ENCODE measurements around the gene BAG1. TPM values are rescaled to one million over a fixed set of nuclear protein-coding genes. Genes with fewer than 3 reads are reported as not detected.

The BAG1 gene
- total RNA-seq, 2 donors from 2014 or later = 159 to 163 TPM

DNA sequence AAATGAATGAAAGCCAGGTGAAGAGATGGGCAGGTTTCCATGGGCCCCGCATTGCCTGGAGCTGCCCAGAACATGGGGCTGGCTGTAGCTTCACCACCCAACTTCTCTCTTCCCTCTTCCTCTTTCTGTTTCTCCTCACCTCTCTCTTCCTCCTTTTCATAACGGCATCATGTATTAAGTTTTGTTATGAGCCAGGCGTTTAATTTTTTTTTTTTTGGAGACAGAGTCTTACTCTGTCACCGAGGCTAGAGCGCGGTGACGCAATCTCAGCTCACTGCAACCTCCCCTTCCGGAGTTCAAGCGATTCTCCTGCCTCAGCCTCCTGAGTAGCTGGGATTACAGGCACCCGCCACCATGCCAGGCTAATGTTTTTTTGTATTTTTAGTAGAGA lies 37.5 kb downstream of the BAG1 start:
- intact Hi-C loops (cut with DNase I, micrococcal nuclease) = no loop called here
- no peak for ATAC-seq
- no peak for DNase-seq

DNA sequence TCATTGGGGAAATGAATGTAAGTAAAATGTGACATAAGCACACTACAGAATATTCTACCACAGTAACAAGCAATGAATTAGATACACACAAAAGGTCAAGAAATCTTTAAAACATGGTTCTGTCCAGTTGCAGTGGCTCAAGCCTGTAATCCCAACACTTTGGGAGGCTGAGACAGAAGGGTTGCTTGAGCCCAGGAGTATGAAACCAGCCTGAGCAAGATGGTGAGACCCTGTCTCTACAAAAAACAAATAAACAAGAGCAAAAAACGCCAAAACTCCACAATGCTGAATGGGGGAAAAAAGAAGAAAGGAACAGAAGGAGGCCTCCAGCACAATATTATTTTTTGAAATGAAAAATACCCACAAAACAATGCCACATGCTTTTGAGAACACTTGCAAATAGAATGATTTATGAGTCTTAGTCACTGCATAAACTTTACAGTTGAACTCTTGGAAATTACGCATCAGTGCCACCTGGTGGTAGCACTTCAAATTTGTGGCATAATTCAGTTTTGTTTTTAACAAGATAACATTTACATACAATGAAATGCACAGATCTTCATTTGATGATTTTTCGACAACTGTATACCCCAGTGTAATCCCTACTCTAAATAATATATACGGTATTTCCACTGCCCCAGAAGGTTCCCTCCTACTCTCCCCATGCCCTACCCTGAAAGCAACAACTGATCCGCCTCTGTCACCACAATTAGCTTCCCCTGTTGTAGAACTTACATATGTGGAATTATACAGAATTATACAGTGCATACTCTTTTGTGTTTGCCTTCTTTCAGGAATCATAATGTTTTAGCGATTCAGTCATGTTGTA lies 39.0 kb downstream of the BAG1 start:
- peak in 1 of 2 donors; percentile 77 for DNase-seq
- ATAC-seq = peak; percentile 16
- intact Hi-C loops (cut with DNase I, micrococcal nuclease) = loop anchor here in 1 of 2 donors (2.0 kb wide), 1 partner anchor 145 kb away; no protein-coding TSS in a partner anchor

DNA sequence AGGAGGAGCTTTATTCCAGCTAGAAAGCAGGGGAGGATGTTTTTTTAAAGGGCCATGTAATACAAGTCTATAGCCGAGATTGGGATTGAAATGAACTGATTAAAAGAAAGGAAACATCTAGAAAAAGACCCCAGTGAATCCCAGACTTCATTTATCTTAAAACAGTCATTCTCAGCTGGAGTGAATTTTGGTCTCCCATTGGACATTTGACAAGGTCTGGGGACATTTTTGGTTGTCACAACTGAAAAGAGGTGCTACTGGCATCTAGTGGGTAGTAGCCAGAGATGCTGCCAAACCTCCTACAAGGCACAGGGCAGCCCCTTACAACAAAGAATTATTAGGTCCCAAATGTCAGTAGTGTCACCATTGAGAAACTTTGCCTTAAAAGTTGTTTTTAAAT lies 40.8 kb downstream of the BAG1 start:
- DNase-seq (no peak), ATAC-seq (no peak)
- intact Hi-C loops (cut with DNase I, micrococcal nuclease) = loop anchor here (2.0 to 5.0 kb wide), 2 partner anchors 141 to 143 kb away; no protein-coding TSS in a partner anchor

DNA sequence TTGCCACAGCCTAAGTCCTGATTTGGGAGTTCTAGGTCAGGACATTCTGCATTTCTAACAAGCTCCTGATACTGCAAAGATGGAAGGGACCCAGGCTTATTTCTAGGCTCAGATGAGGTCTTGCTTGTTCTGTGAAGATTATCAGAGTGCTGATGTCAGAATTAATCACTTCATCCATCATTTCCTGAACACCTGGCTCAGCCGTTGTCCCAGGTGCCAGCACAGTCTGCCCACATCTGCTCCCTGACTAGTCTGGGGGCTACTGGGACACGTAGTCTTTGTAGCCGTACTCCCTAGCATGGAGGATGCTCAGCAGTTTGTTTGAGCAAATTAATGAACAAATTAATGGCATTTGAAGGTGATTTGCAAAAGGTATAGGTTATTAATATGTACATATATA lies 42.5 kb downstream of the BAG1 start:
- ATAC-seq (no peak), DNase-seq (no peak)
- intact Hi-C loops (cut with DNase I, micrococcal nuclease) = loop anchor here in 1 of 2 donors (5.0 kb wide), 1 partner anchor 140 kb away; no protein-coding TSS in a partner anchor

DNA sequence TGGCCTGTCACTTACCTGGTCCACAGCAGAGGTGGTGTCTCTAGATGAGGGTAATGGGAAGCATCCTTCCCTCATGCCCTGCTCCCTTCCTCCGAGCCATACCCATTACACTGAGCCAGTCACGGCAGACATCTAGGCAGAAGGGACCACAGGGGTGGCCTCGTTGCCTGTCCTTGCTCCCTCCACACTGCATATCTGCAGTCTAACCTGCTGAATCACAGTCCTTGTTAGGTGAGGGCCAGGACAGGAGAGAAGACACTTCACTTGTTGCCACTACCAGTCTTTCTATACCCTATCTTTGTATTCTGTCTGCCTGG lies 43.0 kb downstream of the BAG1 start:
- DNase-seq (no peak), ATAC-seq (no peak)
- intact Hi-C loops (cut with DNase I, micrococcal nuclease) = loop anchor here in 1 of 2 donors (5.0 kb wide), 1 partner anchor 139 kb away; no protein-coding TSS in a partner anchor

DNA sequence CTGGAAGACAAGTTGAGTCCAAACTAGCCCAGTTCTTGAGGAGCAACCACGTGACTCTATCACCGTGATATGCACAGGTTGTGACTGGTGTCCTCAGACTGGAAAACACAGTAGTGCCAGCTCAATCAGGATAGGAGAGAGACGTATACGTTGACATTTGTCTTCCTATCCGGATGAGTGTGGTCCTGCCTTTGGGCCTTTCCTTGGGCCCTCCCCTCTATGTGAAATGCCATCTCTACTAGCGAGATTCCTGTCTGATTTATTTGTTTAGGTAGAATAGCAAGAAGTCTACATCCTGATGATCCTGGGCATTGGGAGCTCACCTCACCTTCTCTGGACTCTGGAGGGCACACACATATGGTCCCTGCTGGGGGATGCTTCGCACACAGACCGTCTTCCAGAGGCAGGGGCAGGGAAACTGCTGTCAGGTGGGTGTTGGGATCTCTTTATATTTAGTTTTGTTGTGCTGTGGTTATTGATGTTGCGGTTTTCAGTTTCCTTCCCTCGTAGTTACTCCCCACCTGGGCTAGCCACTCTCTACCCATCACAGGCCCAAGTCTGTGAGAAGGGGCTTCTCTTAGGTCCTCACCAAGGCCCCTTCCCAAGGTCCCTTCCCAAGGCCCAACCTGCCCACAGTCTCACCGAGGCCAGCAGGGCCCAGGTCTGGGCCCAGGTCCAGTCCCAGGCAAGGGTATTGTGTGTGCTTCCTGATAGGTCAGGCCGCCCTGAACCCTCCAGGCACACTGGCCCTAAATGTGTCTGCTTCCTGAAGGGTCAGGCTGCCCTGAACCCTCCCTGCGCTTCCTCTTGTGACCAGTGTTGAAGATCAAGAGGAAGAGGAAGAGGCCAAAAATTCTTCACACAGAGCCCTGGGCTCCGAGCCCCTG lies 43.6 kb downstream of the BAG1 start:
- intact Hi-C loops (cut with DNase I, micrococcal nuclease) = loop anchor here in 1 of 2 donors (5.0 kb wide), 1 partner anchor 139 kb away; no protein-coding TSS in a partner anchor
- no peak for ATAC-seq
- no peak for DNase-seq

DNA sequence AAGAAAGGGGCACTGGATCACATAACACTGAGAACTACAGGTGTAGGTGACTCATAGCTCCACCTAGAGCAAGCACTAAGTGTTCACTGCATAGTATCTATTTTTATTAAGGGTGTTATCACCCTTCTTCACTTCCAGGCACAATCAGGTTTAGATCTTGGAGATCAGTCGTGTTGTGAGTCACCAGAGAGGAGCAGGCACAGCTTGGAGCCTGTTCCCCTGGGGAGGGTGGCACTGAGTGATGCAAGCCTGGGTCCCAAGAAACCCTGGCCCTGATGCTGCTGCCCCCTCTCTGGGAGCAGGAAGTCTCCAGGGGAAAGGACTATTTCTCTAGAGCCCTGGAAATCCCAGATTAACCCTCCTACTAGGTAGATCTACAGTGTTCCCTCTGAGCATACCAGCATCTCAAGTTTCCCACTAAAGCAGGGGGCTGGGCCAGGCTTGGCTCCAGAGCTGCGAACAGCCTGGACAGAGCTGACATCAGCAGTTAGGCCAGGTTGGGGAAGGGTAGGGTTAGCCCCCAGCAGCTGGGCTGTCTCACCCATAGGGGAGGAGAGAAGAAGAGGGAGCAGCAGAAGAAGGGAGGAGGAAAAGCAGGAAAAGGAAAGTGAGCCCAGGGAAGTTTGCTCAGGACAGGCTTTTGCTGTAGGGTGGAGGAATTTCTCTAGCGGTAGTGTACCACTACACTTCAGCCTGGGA lies 52.7 kb downstream of the BAG1 start:
- intact Hi-C loops (cut with DNase I, micrococcal nuclease) = no loop called here
- DNase-seq = peak in 1 of 2 donors; percentile 62
- ATAC-seq = peak; percentile 87

DNA sequence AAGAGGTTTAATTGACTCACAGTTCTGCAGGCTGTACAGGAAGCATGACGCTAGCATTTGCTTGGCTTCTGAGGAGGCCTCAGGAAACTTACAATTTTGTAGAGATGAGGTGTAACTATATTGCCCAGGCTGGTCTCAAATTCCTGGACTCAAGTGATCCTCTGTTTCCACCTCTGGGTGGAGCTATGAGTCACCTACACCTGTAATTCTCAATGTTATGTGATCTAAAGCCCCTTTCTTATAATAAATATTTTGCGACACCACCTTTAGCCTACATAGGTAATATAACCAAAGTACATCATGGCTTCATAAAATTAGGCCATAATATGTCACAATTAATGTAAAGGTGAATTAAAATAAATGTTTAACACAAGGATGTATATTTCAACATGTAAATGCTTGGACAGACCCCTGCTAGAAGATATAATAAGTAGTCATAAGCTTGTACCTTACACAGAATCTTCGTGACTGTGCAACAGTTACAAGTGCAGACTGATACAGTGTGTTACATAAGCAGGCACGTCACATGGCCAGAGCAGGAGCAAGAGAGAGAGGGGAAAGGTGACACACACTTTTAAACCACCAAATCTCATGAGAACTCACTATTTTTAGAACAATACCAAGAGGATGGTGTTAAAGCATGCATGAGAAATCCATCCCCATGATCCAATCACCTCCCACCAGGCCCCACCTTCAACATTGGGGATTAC lies 54.3 kb downstream of the BAG1 start:
- ATAC-seq (peak; percentile 25), DNase-seq (no peak)
- intact Hi-C loops (cut with DNase I, micrococcal nuclease) = no loop called here

DNA sequence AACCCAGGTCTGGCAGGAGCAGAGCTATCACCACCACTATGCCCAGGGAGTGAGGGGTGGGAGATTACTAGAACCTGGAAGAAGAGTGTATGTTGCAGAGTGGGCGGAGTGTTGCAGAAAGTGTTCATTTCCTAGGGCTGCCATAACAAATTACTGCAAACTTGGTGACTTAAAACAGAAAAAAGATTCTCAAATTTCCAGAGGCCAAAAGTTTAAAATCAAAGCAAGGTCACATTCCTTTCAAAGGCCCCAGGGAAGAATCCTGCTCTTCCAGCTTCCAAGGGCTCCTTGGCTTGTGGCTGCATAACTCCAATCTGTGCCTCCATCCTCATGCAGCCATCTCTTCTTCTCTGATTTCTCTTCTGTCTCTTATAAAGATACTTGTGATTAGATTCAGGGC lies 55.1 kb downstream of the BAG1 start:
- intact Hi-C loops (cut with DNase I, micrococcal nuclease) = no loop called here
- ATAC-seq (no peak), DNase-seq (no peak)

DNA sequence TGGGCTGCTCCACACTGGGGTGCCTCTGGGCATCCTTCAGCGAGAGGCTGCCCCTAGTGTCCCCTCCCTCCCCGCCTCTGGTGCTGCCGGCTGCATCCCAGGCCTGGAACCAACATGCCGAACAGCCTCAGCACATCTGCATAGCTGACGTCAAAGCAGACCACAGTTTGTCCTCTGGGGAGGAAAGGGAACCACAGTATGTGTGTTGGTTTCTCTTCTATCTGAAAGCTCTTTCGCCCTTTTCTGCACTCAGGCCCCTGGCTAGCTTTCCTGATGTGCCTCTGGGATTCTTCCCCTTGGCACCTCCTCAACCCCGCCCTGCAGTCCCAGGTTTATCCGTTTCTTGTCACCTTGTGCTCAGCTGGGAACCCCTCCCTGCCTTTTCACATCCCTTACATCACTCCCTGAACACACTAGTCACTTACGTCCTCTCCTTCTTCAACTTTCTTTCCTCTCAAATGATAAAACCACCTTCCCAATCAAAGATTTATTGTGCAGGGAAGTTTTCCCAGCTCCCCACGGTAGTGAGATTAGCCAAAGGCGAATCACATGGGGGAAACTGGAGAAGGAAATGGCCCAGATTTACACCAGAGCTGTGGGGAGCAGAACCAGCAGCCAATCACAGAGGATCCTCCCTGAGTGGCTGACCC lies 61.8 kb downstream of the BAG1 start:
- intact Hi-C loops (cut with DNase I, micrococcal nuclease) = no loop called here
- ATAC-seq (peak; percentile 52), DNase-seq (peak; percentile 50 to 62)

Other genes starting within 250 kb of the BAG1 start
- gene DNAJA1, start 239.4 kb downstream of the BAG1 start, total RNA-seq = 10 to 100 TPM; 56.7 to 75.9 TPM
- 10 to 100 TPM; 15.3 to 16.6 TPM for gene SMU1, start 188.0 kb downstream of the BAG1 start, total RNA-seq
- gene B4GALT1, start 97.4 kb downstream of the BAG1 start, total RNA-seq = 100 to 1,000 TPM; 106 to 115 TPM
- 100 to 1,000 TPM in 1 of 2 donors, 10 to 100 TPM in 1; 13.9 to 146 TPM for gene SPINK4, start 24.5 kb downstream of the BAG1 start, total RNA-seq
- 100 to 1,000 TPM in 1 of 2 donors, 10 to 100 TPM in 1; 81.0 to 106 TPM for gene CHMP5, start 341 bp upstream of the BAG1 start, total RNA-seq
- 10 to 100 TPM; 35.2 to 38.3 TPM for gene NFX1, start 25.8 kb upstream of the BAG1 start, total RNA-seq
- gene AQP7, start 137.9 kb upstream of the BAG1 start, total RNA-seq = 10 to 100 TPM in 1 of 2 donors, 1 to 10 TPM in 1; 8.3 to 21.0 TPM
- 1 to 10 TPM; 6.8 to 8.4 TPM for gene AQP3, start 182.9 kb upstream of the BAG1 start, total RNA-seq
- gene NOL6, start 209.2 kb upstream of the BAG1 start, total RNA-seq = 10 to 100 TPM; 14.4 to 20.3 TPM